Naive thymus-derived CD8-positive, alpha-beta T cell (primary cell): ENCODE results near the gene DIS3L2. TPM values are rescaled to one million over a fixed set of nuclear protein-coding genes. Genes with fewer than 3 reads are reported as not detected.

Experiments used
- ATAC-seq, 2 donors: fragments of 150-1000 bp; cut with Tn5 transposase in 1 of 2; sonication (Bioruptor Pico), chemical (Tn5 transposase) in 1 of 2; 1 replicate in 1 of 2; 2 replicates in 1 of 2; pipeline ENCODE4 v1.10.0; 2021; ENCODE audit warnings: mild to moderate bottlenecking in 2 of 2, moderate library complexity in 2 of 2
- POLR2A ChIA-PET: fragments of 350-600 bp; sonication (Branson Sonifier 250); formaldehyde crosslinking; loops from one replicate; lab custom pipeline; 2021; ENCODE audit warnings: antibody characterized with exemption; lab: Charles Lee
- DNase-seq, 10 donors: peaks; one replicate each; pipeline versions ENCODE4 v3.0.0 to v3.0.0-alpha.2; 2020 to 2022
- H3K27ac Mint-ChIP-seq, 10 donors: one replicate each; pipeline ENCODE4 v1.8.0; 2020 to 2022; ENCODE audit warnings: mild to moderate bottlenecking in 10 of 10, mixed read lengths in 10 of 10, moderate library complexity in 4 of 10, inconsistent platforms in 1 of 10
- H3K27me3 Mint-ChIP-seq, 5 donors: one replicate each; pipeline ENCODE4 v1.8.0; 2021 to 2022; ENCODE audit warnings: mixed read lengths in 5 of 5
- H3K36me3 Mint-ChIP-seq, 3 donors: one replicate each; pipeline ENCODE4 v1.8.0; 2020 to 2022; ENCODE audit warnings: mixed read lengths in 3 of 3, mild to moderate bottlenecking in 2 of 3, inconsistent platforms in 1 of 3
- H3K4me1 Mint-ChIP-seq, 4 donors: one replicate each; pipeline ENCODE4 v1.8.0; 2021 to 2022; ENCODE audit warnings: mixed read lengths in 4 of 4
- H3K4me3 Mint-ChIP-seq, 10 donors: one replicate each; pipeline ENCODE4 v1.8.0; 2020 to 2022; ENCODE audit warnings: mild to moderate bottlenecking in 10 of 10, mixed read lengths in 10 of 10, moderate library complexity in 6 of 10, inconsistent platforms in 1 of 10
- H3K9me3 Mint-ChIP-seq, 9 donors: one replicate each; pipeline ENCODE4 v1.8.0; 2020 to 2022; ENCODE audit warnings: mixed read lengths in 9 of 9, mild to moderate bottlenecking in 3 of 9, inconsistent platforms in 1 of 9, moderate library complexity in 1 of 9
- polyA plus RNA-seq, 3 donors: library from polyadenylated mRNA; unstranded; fragments of 300-500 nt; fragmentation: Illumina TruSeq; gene quantifications; one replicate each; pipeline ENCODE4 v1.2.3, GENCODE V29; 2021
- total RNA-seq, 8 experiments: library from RNA in 2 of 8; stranded (reverse) in 2 of 8; gene quantifications; one replicate each; pipeline ENCODE4 v1.2.3 and lab custom pipeline; 2021 to 2026

DIS3L2 gene
- total and polyA plus RNA-seq, 5 experiments from 2014 or later = 12.5 to 59.1 (median 17.2) TPM

DNA sequence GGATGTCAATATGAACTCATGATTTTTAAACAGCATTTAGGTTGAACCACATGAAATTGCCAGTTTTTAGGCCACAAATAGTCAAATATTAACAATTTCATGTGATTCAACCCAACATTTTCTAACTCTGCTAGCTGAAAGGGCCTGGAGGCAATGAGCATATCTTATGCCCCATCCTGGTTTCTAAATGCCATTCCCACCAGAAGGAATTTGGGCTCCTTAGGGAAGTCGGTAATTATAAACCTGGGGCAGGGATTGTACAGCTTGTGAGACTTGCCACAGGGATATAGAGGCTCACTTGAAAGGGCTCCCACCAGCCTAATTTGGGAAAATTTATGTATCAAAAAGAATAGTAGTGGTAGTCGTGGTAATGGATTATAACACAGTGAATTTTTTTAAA, 238.7 kb downstream of the DIS3L2 start:
- H3K9me3 Mint-ChIP-seq = peaks cover 0 to under 1% (median under 1%) of the 10 kb centered on the region in 9 donors
- DNase-seq = no peak
- no peak for ATAC-seq
- no peaks in the 10 kb centered on the region for H3K27me3 Mint-ChIP-seq
- H3K27ac Mint-ChIP-seq = no peak overlapping the region
- no peak overlapping the region for H3K4me3 Mint-ChIP-seq
- POLR2A ChIA-PET = no interaction called here
- peaks cover under 1 to 53% (median 24%) of the 10 kb centered on the region in 3 donors for H3K36me3 Mint-ChIP-seq
- peaks cover 0 to 7% (median 3%) of the 10 kb centered on the region in 4 donors for H3K4me1 Mint-ChIP-seq

DNA sequence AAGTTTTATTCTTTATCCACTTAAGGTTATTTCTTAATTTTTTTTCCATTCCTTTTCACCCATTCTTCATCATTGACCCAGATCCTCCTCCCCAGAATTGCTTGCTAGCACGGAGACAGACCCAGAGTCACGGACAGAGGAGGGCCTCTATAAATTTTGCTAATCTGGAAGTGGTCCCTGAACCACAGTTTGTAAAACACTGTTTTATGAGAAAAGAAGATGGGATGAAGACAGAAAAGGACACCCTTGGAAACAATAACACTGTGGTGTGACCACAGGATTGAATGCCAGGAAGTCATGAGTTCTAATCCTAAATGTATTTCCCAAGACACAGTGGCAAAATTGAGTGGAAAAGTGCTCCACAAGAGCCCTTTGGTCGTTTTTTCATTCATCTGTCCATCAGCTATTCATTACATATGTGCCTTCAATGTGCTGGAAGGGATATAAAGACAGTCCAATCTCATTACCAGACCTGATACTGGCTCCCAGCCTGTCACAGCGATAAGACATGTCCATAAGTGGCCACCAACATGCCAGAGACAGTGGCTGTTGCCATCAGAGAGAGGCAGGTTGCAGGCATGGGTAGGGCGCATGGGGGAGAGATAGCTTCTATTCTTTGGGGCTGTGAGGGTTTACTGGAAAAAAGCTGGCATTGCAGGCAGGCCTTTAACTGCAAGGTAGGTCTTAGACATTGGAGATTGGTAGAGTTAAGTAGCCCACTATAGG, 241.8 kb downstream of the DIS3L2 start:
- H3K9me3 Mint-ChIP-seq = no peaks in the 10 kb centered on the region
- no peaks in the 10 kb centered on the region for H3K27me3 Mint-ChIP-seq
- no peak for ATAC-seq
- H3K27ac Mint-ChIP-seq = peak overlapping the region in 2 of 10 donors; percentile 16 to 67
- POLR2A ChIA-PET = no interaction called here
- peaks cover 0 to 58% (median 20%) of the 10 kb centered on the region in 3 donors for H3K36me3 Mint-ChIP-seq
- H3K4me1 Mint-ChIP-seq = peaks cover 0 to 7% (median 3%) of the 10 kb centered on the region in 4 donors
- H3K4me3 Mint-ChIP-seq = no peak overlapping the region
- DNase-seq = no peak

DNA sequence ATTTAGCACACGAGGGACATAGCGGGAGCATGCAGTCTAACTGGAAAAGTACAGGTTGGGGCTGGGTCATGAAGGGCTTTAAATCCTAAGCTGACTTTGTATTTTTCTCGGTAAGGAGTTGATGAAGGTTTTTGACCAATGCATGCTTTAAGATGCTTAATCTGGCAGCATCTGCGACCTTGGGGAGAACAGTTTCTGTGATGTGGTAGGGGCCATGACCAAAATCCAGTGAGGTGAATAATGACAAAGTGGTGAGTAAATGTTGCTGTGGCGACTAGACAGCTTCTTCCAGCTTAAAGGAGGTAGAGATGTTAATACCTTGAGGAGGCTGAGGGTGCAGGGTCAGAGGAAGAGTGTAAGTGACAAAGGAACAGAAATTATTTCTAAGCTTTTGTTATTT, 242.4 kb downstream of the DIS3L2 start:
- Mint-ChIP-seq H3K36me3 (peaks cover 0 to 56% (median 16%) of the 10 kb centered on the region in 3 donors), H3K27ac (peak overlapping the region in 4 of 10 donors; percentile 13 to 48 (median 27)), H3K9me3 (no peaks in the 10 kb centered on the region), H3K27me3 (no peaks in the 10 kb centered on the region), H3K4me3 (no peak overlapping the region), H3K4me1 (peaks cover 0 to 7% (median 3%) of the 10 kb centered on the region in 4 donors)
- POLR2A ChIA-PET = no interaction called here
- DNase-seq (no peak), ATAC-seq (no peak)

DNA sequence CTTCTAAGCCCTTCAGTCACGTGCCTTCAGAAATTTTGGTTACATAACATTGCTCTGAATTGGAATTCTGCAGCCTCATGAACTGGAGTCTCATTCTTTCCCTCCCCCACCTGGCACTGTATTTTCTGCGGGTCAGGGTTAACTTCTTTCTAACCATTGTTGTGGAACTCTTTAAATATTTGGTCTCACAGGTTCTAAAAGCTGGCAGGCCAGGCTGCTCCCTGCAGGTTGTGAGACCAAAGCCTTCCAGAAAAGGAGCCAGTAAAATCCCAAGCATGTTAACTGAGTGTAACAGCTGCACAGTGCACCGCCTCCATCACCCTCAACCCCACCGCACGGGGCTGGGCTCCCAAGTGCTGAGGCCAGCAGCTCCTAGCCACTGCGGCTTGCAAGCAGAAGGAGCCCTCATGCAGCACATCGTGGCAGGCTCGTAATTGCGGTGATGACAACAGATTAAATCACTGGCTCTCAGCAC, 243.0 kb downstream of the DIS3L2 start:
- no peak for ATAC-seq
- POLR2A ChIA-PET = no interaction called here

DNA sequence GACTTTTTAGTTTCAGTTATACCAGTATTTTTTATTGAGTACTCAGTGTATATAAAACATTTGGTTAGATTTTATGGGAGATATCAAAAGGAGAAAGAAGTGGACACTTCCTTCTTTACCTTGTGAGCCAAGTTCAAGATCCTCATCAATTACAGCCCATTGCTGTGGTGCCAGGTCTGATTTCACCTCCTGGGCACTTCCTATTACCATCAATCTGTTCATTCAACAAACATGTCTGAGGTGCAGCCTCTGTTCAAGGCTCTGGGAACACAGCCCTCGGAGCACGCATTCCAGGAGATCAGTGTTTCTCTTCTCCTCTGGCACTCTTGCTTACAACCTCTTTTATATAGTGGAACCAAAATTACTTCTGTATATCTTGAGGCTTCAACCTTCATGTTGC, 245.7 kb downstream of the DIS3L2 start:
- Mint-ChIP-seq H3K36me3 (peaks cover 6 to 52% (median 22%) of the 10 kb centered on the region in 3 donors), H3K27me3 (no peaks in the 10 kb centered on the region), H3K4me1 (peaks cover 6 to 12% (median 8%) of the 10 kb centered on the region in 4 donors), H3K4me3 (no peak overlapping the region), H3K27ac (no peak overlapping the region), H3K9me3 (no peaks in the 10 kb centered on the region)
- POLR2A ChIA-PET = no interaction called here
- DNase-seq = no peak
- ATAC-seq = no peak

More for the DNA sequence above, 243.0 kb downstream of the DIS3L2 start:
- H3K4me3 Mint-ChIP-seq = no peak overlapping the region
- peaks cover 0 to 56% (median 19%) of the 10 kb centered on the region in 3 donors for H3K36me3 Mint-ChIP-seq
- H3K9me3 Mint-ChIP-seq = no peaks in the 10 kb centered on the region
- no peaks in the 10 kb centered on the region for H3K27me3 Mint-ChIP-seq
- H3K4me1 Mint-ChIP-seq = peaks cover 0 to 10% (median 5%) of the 10 kb centered on the region in 4 donors
- H3K27ac Mint-ChIP-seq = peak overlapping the region in 2 of 10 donors; percentile 8 to 34
- no peak for DNase-seq

DNA sequence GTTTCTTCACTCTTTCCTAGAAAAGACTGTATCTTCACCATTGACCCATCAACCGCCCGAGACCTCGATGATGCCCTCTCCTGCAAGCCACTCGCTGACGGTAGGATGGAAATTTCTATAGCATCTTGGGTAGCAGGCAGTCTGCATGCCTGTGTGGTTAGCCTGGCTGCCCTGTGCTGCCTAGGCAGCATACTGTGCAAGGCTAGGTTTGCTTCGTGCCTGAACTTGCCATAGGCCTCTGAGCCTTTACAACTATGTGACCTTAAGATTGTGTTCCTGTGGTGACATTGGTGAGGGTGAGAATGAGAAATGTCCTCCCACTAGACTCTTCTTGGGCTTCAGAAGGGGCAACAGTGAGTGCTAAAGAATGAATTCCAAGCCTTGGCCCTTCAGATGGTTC, 248.8 kb downstream of the DIS3L2 start:
- Mint-ChIP-seq H3K27me3 (no peaks in the 10 kb centered on the region), H3K9me3 (no peaks in the 10 kb centered on the region), H3K4me3 (no peak overlapping the region), H3K27ac (no peak overlapping the region), H3K36me3 (peaks cover 6 to 57% (median 18%) of the 10 kb centered on the region in 3 donors), H3K4me1 (peaks cover 8 to 16% (median 13%) of the 10 kb centered on the region in 4 donors)
- DNase-seq (no peak), ATAC-seq (no peak)
- POLR2A ChIA-PET = no interaction called here

DNA sequence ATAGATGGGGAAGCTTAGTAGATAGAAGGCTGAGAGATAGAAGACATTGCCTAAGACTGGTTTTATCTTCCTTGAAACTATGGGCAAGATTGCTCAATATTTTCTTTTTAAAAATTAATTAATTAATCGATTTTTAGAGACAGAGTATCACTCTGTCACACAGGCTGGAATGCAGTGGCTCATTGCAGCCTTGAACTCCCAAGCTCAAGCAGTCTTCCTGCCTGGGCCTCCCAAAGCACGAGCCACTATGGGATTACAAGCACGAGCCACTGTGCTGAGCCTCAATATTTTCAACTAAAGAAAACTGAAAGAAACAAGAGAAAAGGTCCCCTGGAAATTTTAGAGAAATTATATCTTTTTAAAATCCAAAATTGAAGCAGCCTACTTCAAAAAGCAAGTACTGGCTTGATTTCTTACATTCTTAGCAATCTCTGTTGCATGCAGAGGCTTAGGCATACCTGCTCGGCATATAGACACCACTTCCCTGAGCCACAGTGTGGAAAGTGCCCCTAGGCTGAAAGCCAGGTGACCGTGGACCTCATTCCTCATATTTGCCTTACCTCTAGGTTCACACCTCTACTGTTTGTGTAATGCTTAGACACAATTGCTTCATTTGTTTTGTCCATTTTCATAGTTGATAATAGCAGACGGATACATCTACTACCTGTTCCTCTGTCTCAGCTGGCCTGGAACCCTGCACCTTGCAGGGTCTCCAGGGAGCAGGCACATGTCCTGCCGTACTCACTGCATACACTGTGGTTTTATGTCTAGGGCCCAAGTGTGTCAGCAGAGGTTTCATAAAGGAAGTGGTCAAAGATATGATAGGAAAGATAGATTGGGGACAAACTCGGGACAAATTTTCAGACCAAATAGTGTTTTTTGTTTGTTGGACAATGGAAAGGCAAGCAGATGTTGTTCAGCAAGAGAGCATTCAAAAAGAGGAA, 250.5 kb downstream of the DIS3L2 start:
- no peaks in the 10 kb centered on the region for H3K27me3 Mint-ChIP-seq
- DNase-seq = no peak
- peaks cover 13 to 26% (median 22%) of the 10 kb centered on the region in 4 donors for H3K4me1 Mint-ChIP-seq
- ATAC-seq = no peak
- no peak overlapping the region for H3K4me3 Mint-ChIP-seq
- peaks cover 6 to 64% (median 21%) of the 10 kb centered on the region in 3 donors for H3K36me3 Mint-ChIP-seq
- H3K9me3 Mint-ChIP-seq = no peaks in the 10 kb centered on the region
- POLR2A ChIA-PET = no interaction called here
- peak overlapping the region in 2 of 10 donors; percentile 17 to 31 for H3K27ac Mint-ChIP-seq

DNA sequence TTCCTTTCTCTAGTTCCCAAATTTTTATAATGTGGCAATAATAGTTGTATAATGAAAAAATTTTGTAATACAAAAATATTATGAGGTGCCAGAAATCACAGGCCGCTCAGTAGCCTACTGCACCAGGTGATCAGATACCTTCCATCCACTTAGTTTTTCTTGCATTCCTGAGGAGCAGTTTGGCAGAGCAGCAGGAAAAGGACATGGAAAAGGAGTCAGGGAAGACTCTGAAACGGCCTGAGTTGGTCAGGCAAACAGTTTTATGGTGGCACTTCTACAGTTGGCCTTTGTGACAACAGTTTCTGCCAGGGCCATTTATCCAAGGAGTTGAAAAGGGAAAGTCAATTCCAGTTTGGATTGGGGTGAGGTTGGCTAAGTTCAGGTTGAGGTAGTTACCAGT, 251.7 kb downstream of the DIS3L2 start:
- no peak for DNase-seq

DNA sequence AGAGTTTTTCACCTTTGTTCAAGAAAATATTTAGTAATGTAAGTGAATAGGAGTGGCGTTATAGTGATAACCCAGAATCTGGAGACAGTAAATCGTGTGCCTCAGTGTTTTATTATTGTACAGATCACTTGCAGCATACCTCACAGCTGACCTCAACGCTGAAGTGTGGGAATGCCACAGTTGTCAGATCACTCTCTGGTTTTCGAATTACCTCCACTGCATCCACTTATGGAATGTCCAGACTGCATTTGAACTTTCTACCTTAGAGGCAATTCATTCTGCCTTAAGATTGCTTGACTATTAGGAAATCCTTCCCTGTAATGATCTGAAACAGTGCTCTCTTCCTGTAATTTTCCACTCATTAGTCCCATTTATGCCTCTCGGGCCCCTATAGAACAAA, 252.5 kb downstream of the DIS3L2 start:
- H3K36me3 Mint-ChIP-seq = peaks cover 6 to 54% (median 20%) of the 10 kb centered on the region in 3 donors
- POLR2A ChIA-PET = no interaction called here

More for the DNA sequence above, 251.7 kb downstream of the DIS3L2 start:
- Mint-ChIP-seq H3K27me3 (no peaks in the 10 kb centered on the region), H3K27ac (peak overlapping the region in 1 of 10 donors; percentile 14), H3K4me3 (no peak overlapping the region), H3K36me3 (peaks cover 6 to 58% (median 22%) of the 10 kb centered on the region in 3 donors), H3K4me1 (peaks cover 19 to 30% (median 28%) of the 10 kb centered on the region in 4 donors), H3K9me3 (no peaks in the 10 kb centered on the region)
- ATAC-seq = no peak
- POLR2A ChIA-PET = no interaction called here

DNA sequence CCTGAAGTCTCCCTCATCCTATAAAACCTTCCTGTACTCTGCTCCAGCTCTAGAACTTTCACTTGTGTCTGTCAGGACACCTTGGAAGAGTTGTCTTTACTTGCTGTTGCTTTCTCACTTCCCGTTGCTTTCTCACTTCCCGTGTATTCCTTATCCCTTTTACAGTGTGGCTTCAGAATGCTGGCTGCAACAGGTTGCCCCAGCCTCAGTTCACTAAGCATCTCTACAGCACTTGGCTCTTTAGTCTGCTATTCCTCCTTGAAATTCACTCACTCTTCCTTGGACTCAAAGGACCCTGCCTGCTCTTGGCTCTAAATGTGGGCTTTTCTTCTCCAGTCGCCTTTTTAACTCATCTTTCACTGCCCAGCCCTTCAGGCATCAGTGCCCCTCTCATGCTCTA, 254.5 kb downstream of the DIS3L2 start:
- Mint-ChIP-seq H3K4me1 (peaks cover 36 to 46% (median 39%) of the 10 kb centered on the region in 4 donors), H3K27ac (peak overlapping the region in 5 of 10 donors; percentile 18 to 78 (median 64)), H3K4me3 (no peak overlapping the region), H3K9me3 (no peaks in the 10 kb centered on the region), H3K27me3 (no peaks in the 10 kb centered on the region), H3K36me3 (peaks cover 0 to 37% (median 9%) of the 10 kb centered on the region in 3 donors)
- ATAC-seq (no peak), DNase-seq (no peak)
- POLR2A ChIA-PET = no interaction called here

More for the DNA sequence above, 252.5 kb downstream of the DIS3L2 start:
- Mint-ChIP-seq H3K9me3 (no peaks in the 10 kb centered on the region), H3K27ac (peak overlapping the region in 1 of 10 donors; percentile 7), H3K4me3 (no peak overlapping the region), H3K4me1 (peaks cover 28 to 38% (median 33%) of the 10 kb centered on the region in 4 donors), H3K27me3 (no peaks in the 10 kb centered on the region)
- no peak for ATAC-seq
- DNase-seq = no peak

DNA sequence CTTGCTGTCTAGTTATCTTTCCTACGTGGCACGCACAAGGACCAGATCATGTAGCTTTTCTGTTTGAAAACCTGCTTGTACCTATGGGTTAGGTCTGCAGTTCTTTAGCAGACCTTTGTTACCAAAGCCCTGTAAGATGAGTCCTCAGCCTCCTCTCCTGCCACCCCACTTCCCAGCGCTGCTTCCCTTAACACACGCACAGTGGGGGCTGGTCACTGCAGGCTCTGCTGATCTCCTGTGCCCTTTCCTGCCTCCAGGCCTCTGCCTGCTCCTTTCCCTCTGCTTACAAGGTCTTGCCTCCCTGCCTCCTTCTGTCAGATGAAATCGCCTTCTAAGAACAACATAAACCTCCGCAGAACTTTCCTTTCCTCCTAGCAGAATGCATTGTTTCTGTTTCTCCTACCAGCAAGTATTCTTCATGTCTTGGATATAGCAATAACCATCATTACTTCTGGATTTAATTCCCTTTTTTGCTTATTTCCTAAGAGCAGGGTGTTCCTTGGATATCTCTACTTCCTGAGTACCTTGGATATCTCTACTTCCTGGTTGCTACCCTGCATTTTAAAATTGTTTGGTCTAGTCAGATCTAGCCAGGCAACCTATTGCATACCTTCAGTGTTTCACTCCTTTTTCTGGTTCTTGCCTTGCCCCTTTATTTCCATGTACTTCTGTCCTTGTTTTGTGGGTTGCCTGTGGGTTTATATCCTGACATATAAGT, 257.4 kb downstream of the DIS3L2 start:
- peaks cover 0 to 30% (median 23%) of the 10 kb centered on the region in 3 donors for H3K36me3 Mint-ChIP-seq
- DNase-seq = no peak
- peaks cover 23 to 39% (median 29%) of the 10 kb centered on the region in 4 donors for H3K4me1 Mint-ChIP-seq
- no peaks in the 10 kb centered on the region for H3K9me3 Mint-ChIP-seq
- H3K27me3 Mint-ChIP-seq = no peaks in the 10 kb centered on the region
- POLR2A ChIA-PET = no interaction called here
- peak overlapping the region in 8 of 10 donors; percentile 3 to 64 (median 38) for H3K4me3 Mint-ChIP-seq
- H3K27ac Mint-ChIP-seq = peak overlapping the region; percentile 7 to 93 (median 58)
- ATAC-seq = no peak

DNA sequence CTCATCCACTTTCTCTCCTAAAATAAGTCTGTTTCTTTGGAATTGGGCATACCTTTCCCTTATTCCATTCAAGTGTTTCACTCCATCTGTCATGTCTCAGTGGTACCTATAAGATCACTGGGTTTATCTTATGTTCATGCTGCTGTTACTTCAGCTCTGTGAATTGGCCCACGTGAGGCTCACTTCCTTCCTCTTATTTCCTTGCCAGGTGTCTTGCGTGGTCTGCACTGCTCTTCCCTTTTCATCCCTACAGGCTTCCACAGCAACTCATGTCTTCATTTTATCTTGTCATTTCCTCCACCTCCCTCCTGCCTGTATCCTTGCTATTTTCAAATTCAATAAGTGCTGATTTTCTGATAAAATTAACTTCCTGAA, 258.0 kb downstream of the DIS3L2 start:
- ATAC-seq (peak in 1 of 2 donors; percentile 64), DNase-seq (peak in 3 of 10 donors; percentile 1 to 19 (median 14))
- Mint-ChIP-seq H3K27me3 (no peaks in the 10 kb centered on the region), H3K4me3 (peak overlapping the region in 9 of 10 donors; percentile 3 to 64 (median 32)), H3K36me3 (peaks cover 0 to 28% (median 23%) of the 10 kb centered on the region in 3 donors), H3K9me3 (no peaks in the 10 kb centered on the region), H3K27ac (peak overlapping the region; percentile 7 to 93 (median 58)), H3K4me1 (peaks cover 23 to 39% (median 29%) of the 10 kb centered on the region in 4 donors)
- POLR2A ChIA-PET = no interaction called here
